GM18511 (cell line): ENCODE measurements around the gene PXN.

Experiments used
- ATAC-seq: cut with Tn5 transposase; IDR thresholded peaks from one replicate; pipeline ENCODE4 v1.9.1; 2021; ENCODE audit warnings: mild to moderate bottlenecking, moderate library complexity; ENCODE audit not compliant: unreplicated experiment

PXN gene

GRCh38 chr12:120181991-120182631 lies 83.4 kb downstream of the PXN start:
- no peak for ATAC-seq

GRCh38 chr12:120180975-120181374 lies 84.6 kb downstream of the PXN start:
- no peak for ATAC-seq

- no peak for ATAC-seq
Observed at GRCh38 chr12:120175537-120175936, 90.0 kb downstream of the PXN start.

GRCh38 chr12:120175062-120175461 lies 90.5 kb downstream of the PXN start:
- ATAC-seq, result no peak

- no peak for ATAC-seq
Observed at GRCh38 chr12:120172053-120172452, 93.5 kb downstream of the PXN start.

GRCh38 chr12:120170631-120171030 lies 94.9 kb downstream of the PXN start:
- ATAC-seq, result no peak

- no peak for ATAC-seq
Observed at GRCh38 chr12:120169946-120170345, 95.6 kb downstream of the PXN start.

- ATAC-seq, result no peak
Observed at GRCh38 chr12:120168337-120168736, 97.2 kb downstream of the PXN start.

GRCh38 chr12:120167529-120168095 lies 97.9 kb downstream of the PXN start:
- no peak for ATAC-seq

- ATAC-seq, result no peak
Observed at GRCh38 chr12:120164293-120164692, 101.2 kb downstream of the PXN start.

- ATAC-seq, result no peak
Observed at GRCh38 chr12:120162763-120163162, 102.8 kb downstream of the PXN start.

GRCh38 chr12:120161852-120162251 lies 103.7 kb downstream of the PXN start:
- ATAC-seq, result no peak
